BLaER1 treated with 17β-estradiol and CSF1 and Interleukin-3, amounts not matched to agents 10 nM and 100 nM (cell line): Measurements from ENCODE around the gene DACT3.
A peak's percentile ranks its signal among the peaks of the same experiment; 100 is the strongest.

Source experiments
- H3K27ac ChIP-seq, 11 experiments: shearing (Covaris generic); formaldehyde crosslinking; 2 replicates each; pipeline ENCODE4 v1.8.1; 2022
- H3K27me3 ChIP-seq, 11 experiments: shearing (Covaris generic); formaldehyde crosslinking; 2 replicates each; pipeline ENCODE4 v1.8.1; 2022
- H3K36me3 ChIP-seq, 11 experiments: shearing (Covaris generic); formaldehyde crosslinking; 2 replicates each; pipeline ENCODE4 v1.8.1; 2022
- H3K4me1 ChIP-seq, 10 experiments: shearing (Covaris generic); formaldehyde crosslinking; 2 replicates each; pipeline ENCODE4 v1.8.1; 2022
- H3K4me2 ChIP-seq, 11 experiments: shearing (Covaris generic); formaldehyde crosslinking; 2 replicates each; pipeline ENCODE4 v1.8.1; 2022
- H3K4me3 ChIP-seq, 10 experiments: shearing (Covaris generic); formaldehyde crosslinking; 2 replicates each; pipeline ENCODE4 v1.8.1; 2022
- H3K9ac ChIP-seq, 11 experiments: shearing (Covaris generic); formaldehyde crosslinking; 2 replicates each; pipeline ENCODE4 v1.8.1; 2022
- H3K9me3 ChIP-seq, 11 experiments: shearing (Covaris generic); formaldehyde crosslinking; replicated peaks in 1 of 11; 2 replicates each; pipeline ENCODE4 v1.8.1; 2022
- H4K20me1 ChIP-seq, 11 experiments: shearing (Covaris generic); formaldehyde crosslinking; 2 replicates each; pipeline ENCODE4 v1.8.1; 2022
- Cebpa-rat ChIP-seq, 11 experiments: shearing (Covaris generic); IDR thresholded peaks; 2 replicates each; pipeline ENCODE4 v1.8.1; 2022

DACT3 gene

DNA sequence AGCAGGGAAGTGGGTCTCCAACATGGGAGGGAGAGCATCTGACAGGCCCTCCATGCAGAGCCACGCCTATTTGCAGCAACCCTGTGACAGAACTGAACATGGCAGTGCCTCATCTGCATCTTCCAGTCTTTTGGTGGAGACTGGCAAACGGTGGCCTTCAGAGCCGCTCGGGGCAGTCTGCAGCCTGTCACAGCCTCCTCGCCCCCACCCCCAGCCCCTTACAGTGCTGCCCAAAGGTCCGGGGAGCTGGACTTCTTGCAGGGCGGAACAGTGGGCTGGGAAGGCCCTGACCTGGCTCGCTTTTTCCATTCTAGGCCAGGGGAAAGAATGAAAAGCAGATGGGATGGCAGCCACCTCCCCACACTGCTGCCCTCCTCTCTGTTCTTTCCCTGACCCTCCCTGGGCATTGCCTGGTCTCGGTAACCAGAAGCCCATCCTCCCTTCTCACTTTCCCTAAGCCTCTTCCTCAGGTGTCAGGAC, 57.2 kb downstream of the DACT3 start:
- peak overlapping the region; percentile 95 to 100 (median 98) for H3K4me2 ChIP-seq
- peaks cover 65 to 69% (median 68%) of the 10 kb centered on the region in 11 experiments for H4K20me1 ChIP-seq
- 0 out of 22 replicates have a peak overlapping the region, but pooled peaks of 1 of the 11 experiments have one; percentile 100 for H3K27ac ChIP-seq
- H3K4me1 ChIP-seq = peaks cover 44 to 61% (median 51%) of the 10 kb centered on the region in 10 experiments
- peak overlapping the region in 6 of 10 experiments; percentile 26 to 100 (median 99); a peak in 8 of 20 replicates for H3K4me3 ChIP-seq
- H3K27me3 ChIP-seq = peaks cover 0 to 32% (median 0%) of the 10 kb centered on the region in 11 experiments; a peak in 9 of 22 replicates
- no peak for TF ChIP-seq Cebpa-rat (IDR thresholded peaks at IDR 0.05)
- peaks cover 39 to 52% (median 40%) of the 10 kb centered on the region in 11 experiments for H3K36me3 ChIP-seq
- peaks cover 7 to 14% (median 12%) of the 10 kb centered on the region in 11 experiments for H3K9me3 ChIP-seq
- H3K9ac ChIP-seq = peak overlapping the region in 9 of 11 experiments; percentile 93 to 100 (median 99); a peak in 15 of 22 replicates

DNA sequence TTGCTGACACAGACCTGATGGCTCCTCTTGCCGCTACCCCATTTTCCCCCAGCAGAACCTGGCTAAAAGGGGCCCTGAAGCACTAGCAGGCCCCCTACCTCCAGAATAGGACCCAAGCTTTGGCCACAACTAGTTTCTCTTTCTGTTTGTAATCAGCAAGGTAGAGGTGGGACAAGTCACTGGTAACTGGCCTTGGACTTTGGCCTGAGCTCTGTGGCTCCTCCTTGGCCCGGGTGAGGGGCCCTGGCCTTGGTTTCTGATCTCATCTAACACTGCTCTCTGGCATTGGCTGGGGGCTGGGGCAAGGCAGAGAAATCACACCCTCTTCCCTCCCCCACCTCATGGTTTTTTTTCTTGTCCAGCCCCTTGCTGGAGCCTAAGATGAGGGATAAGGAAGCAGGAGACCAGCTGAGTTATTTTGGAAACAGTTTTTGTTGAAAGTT, 57.8 kb downstream of the DACT3 start:
- peak overlapping the region in 6 of 11 experiments; percentile 12 to 100 (median 99); a peak in 7 of 22 replicates for H3K27ac ChIP-seq
- H3K9ac ChIP-seq = peak overlapping the region; percentile 93 to 100 (median 99)
- H3K4me3 ChIP-seq = peak overlapping the region; percentile 86 to 100 (median 98)
- H3K4me1 ChIP-seq = peaks cover 44 to 61% (median 51%) of the 10 kb centered on the region in 10 experiments
- peaks cover 60 to 63% (median 62%) of the 10 kb centered on the region in 11 experiments for H4K20me1 ChIP-seq
- H3K4me2 ChIP-seq = peak overlapping the region; percentile 95 to 100 (median 98)
- H3K9me3 ChIP-seq = peaks cover 13 to 20% (median 17%) of the 10 kb centered on the region in 11 experiments
- H3K36me3 ChIP-seq = peaks cover 33 to 46% (median 34%) of the 10 kb centered on the region in 11 experiments
- H3K27me3 ChIP-seq = peaks cover 0 to 26% (median 0%) of the 10 kb centered on the region in 11 experiments; a peak in 6 of 22 replicates
- no peak for TF ChIP-seq Cebpa-rat (IDR thresholded peaks at IDR 0.05)

DNA sequence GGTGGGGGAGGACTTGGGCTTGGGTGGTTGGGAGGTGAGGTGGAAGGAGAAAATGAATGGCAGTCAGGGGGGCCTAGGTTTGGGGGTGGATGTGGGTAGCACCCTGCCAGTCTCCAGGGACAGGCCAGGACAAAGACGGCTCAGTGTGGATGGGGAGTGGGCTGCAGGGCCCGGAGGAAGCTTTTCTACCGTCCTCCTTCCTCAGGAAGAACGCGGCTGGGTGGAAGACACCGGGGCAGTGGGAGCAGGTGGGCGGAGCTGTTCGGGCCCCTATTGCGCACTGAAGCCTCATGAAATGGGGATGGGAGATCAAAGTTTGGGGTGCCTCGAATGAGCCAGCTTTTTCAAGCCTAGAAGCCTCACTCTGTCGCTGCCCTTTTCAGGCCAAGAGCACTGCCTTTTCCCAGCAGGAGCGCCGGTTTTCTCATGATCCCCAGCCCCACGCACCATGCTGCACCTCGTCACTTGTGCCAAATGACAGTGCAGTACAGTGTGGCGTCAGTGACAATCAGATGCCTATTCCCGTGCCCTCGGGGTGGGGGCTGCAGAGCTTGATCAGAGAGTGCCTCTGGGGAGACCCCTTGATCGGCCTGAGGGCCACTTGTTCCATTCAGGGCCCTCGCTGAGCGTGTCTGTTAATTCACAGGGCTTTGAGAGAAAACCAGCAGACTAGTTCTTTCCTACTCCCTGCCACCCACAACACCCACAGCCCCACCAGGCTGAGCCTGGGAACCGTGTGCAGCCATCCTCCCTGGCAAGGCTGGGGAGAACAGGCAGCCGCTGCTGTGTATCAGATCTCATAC, 58.4 kb downstream of the DACT3 start:
- no peak for TF ChIP-seq Cebpa-rat (IDR thresholded peaks at IDR 0.05)
- Histone ChIP-seq H4K20me1 (peaks cover 53 to 57% (median 56%) of the 10 kb centered on the region in 11 experiments), H3K36me3 (peaks cover 27 to 40% (median 28%) of the 10 kb centered on the region in 11 experiments), H3K27me3 (peaks cover 0 to 20% (median 0%) of the 10 kb centered on the region in 11 experiments; a peak in 4 of 22 replicates), H3K9me3 (peaks cover 18 to 26% (median 23%) of the 10 kb centered on the region in 11 experiments), H3K4me2 (peak overlapping the region; percentile 95 to 100 (median 98)), H3K4me3 (peak overlapping the region; percentile 86 to 100 (median 98)), H3K4me1 (peaks cover 44 to 58% (median 50%) of the 10 kb centered on the region in 10 experiments), H3K27ac (peak overlapping the region in 10 of 11 experiments; percentile 19 to 100 (median 100); a peak in 15 of 22 replicates), H3K9ac (peak overlapping the region; percentile 93 to 100 (median 99))

DNA sequence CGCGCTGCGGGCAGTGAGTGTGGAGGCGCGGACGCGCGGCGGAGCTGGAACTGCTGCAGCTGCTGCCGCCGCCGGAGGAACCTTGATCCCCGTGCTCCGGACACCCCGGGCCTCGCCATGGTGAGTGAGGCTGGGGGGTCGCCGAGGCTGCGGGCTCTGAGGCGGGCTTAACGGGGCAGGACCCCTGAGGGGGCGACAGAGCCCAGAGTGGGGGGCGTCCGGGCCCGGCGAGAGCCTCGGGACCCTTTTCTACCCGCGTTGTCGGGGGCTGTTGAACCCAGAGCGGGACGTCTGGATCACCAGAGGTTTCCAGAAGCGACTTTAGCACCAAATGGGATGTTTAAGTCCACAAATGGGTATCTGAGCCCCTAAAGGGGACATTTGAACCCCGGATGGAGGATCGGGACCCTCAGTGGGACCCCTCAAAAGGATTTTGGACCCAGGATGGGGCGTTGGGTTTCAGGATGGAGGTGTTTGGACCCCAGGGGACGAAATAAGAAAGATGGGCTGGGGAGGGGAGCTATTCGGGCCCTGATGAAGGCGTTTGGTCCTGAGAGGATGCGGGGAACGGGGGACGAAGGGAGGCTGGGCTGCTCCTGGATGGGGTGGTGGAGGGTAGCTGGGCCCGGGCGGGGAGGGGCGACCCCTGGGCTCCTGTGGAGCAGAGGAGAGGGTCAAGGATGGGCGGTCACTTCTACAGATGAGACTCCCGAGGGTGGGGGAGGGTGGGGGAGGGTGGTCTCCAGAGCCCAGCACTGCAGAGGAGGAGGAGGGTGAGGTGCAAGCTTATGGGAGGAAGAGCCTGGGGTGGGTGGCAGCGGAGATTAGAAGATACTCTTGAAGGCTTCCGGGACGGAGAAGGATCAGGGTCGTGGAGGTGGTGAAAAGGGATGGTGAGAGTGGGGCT, 59.4 kb downstream of the DACT3 start, which contains the start of gene CALM3:
TSS of gene CALM3 (plus strand) at position 13 of the 907 bp plus-strand sequence. CDS start at position 118, 105 bp downstream.
- Histone ChIP-seq H3K27ac (peak within 1 kb of the TSS; percentile 96 to 100 (median 100)), H3K4me2 (peak within 1 kb of the TSS; percentile 95 to 100 (median 98)), H3K9me3 (peaks cover 18 to 27% (median 24%) of the 10 kb centered on the region in 11 experiments), H3K4me1 (peaks cover 37 to 52% (median 45%) of the 10 kb centered on the region in 10 experiments), H4K20me1 (peaks cover 43 to 47% (median 46%) of the 10 kb centered on the region in 11 experiments), H3K27me3 (peaks cover 0 to 10% (median 0%) of the 10 kb centered on the region in 11 experiments; a peak in 1 of 22 replicates), H3K9ac (peak within 1 kb of the TSS; percentile 93 to 100 (median 99)), H3K4me3 (peak within 1 kb of the TSS; percentile 86 to 100 (median 98)), H3K36me3 (peaks cover 17 to 30% (median 18%) of the 10 kb centered on the region in 11 experiments)
- no peak for TF ChIP-seq Cebpa-rat (IDR thresholded peaks at IDR 0.05)

DNA sequence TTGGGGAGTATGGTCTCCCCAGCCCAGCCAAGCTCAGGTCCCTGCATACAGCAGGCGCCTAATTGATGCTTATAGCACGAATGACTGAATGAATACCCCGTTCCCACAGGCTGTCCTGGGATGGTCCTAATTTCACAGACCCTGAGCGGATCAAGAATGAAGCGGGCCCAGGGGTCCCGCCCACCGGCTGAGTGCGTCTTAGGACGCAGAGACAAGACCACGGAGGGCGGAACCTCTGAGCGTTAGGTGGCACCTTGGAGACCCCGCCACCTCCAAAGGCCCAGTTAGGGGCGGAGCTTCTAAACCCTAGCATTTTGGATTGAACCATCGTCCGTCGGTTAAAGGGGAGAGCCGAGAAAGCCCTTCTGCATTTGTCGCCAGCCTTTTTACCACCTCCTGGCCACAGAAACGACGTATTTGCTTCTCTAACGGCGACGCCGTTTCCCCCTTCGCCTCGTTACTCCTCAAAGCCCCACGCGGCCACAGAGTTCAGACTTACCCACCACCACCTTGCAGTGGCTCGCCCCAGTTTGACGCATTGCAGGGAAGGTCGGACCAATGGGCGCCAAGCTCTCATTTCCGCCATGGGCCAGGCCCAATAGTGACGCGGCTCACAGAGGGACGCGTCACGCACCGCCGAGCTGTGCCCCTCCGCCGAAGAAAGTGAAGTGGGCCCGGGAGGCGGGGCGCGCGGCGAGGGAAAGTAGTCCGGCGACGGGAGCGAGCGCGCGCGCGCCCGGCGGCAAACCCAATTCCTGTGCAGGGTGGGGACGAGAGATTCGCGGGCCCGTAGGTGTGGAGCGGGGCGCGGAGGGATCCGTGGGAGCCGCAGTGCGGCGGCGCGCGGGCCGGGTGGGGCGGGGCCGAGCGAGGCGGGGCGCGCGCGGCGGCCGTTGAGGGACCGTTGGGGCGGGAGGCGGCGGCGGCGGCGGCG, 60.3 kb downstream of the DACT3 start:
- no peak for TF ChIP-seq Cebpa-rat (IDR thresholded peaks at IDR 0.05)
- Histone ChIP-seq H3K27ac (peak overlapping the region; percentile 96 to 100 (median 100)), H3K27me3 (0 out of 22 replicates have a peak, but pooled peaks cover 0 to 1% (median 0%) of the 10 kb centered on the region in 11 experiments), H3K36me3 (peaks cover 7 to 21% (median 9%) of the 10 kb centered on the region in 11 experiments; a peak in 21 of 22 replicates), H3K9me3 (peaks cover 18 to 27% (median 24%) of the 10 kb centered on the region in 11 experiments), H3K4me1 (peaks cover 28 to 43% (median 38%) of the 10 kb centered on the region in 10 experiments), H3K4me3 (peak overlapping the region; percentile 86 to 100 (median 98)), H3K9ac (peak overlapping the region; percentile 93 to 100 (median 99)), H4K20me1 (peaks cover 34 to 37% (median 37%) of the 10 kb centered on the region in 11 experiments), H3K4me2 (peak overlapping the region; percentile 48 to 98 (median 72))

DNA sequence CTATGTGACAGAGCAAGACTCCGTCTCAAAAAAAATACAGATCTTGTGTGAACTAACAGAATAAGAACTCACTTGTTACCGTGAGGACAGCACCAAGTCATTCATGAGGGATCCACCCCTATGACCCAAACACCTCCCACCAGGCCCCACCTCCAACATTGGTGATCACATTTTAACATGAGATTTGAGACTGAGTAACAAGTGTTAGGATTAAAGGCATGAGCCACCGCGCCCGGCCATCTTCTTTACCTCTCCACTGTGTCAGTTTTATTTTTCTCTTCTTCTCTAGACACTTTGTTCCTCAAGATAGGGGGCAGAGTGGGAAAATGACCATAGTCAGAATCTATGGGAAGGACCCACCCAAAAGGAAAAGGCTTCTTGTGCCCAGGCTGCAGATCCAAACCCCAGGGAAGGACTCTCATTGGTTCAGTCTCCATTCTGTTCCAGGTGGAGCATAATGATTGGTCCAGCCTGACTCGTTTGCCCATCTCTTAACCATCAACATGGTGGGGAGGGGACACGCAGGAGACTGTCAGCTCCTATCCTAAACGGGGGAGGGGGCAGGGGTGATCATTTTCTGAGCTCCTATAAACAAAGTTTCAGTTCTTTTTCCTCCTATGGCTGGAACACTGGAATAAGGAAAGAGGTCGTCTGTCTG, 61.1 kb downstream of the DACT3 start:
- Histone ChIP-seq H3K4me2 (peak overlapping the region; percentile 48 to 83 (median 70)), H3K27ac (peak overlapping the region; percentile 96 to 100 (median 100)), H3K9ac (peak overlapping the region; percentile 93 to 100 (median 99)), H3K9me3 (peaks cover 18 to 27% (median 24%) of the 10 kb centered on the region in 11 experiments), H4K20me1 (peaks cover 26 to 29% (median 29%) of the 10 kb centered on the region in 11 experiments), H3K4me3 (peak overlapping the region; percentile 86 to 100 (median 98)), H3K4me1 (peaks cover 24 to 34% (median 30%) of the 10 kb centered on the region in 10 experiments), H3K27me3 (no peaks in the 10 kb centered on the region), H3K36me3 (peaks cover 0 to 13% (median under 1%) of the 10 kb centered on the region in 11 experiments; a peak in 10 of 22 replicates)
- TF ChIP-seq Cebpa-rat (IDR thresholded peaks at IDR 0.05) = no peak
